Posterior cingulate gyrus (tissue), 11 donors: ENCODE data around the gene RIPK1.
A peak's percentile ranks its signal among the peaks of the same experiment; 100 is the strongest.
"Not testable (repeated sequence)": the region's sequence is repeated elsewhere in the genome, so short reads cannot be mapped to it uniquely, and the experiment has no call there.

Experiments
- DNase-seq, 10 donors: peaks; one replicate each; pipeline versions ENCODE4 v3.0.0 to v3.0.0-alpha.2; 2020 to 2021; ENCODE audit warnings: mixed read lengths in 3 of 10
- intact Hi-C: fragments of 100-400 bp; cut with DNase I; formaldehyde crosslinking; loops from one replicate; pipeline ENCODE4 v1.15.1; 2023

Gene RIPK1

GRCh38 chr6:3128356-3129108 lies 60.2 kb downstream of the RIPK1 start:
- DNase-seq, result peak in 1 of 10 donors; percentile 70
- intact Hi-C loops, result loop anchor here (5.0 kb wide), 1 partner anchor 604 kb away; no protein-coding TSS in a partner anchor

- intact Hi-C loops, result no loop called here
- no peak for DNase-seq
Observed at GRCh38 chr6:3131695-3132094, 63.4 kb downstream of the RIPK1 start.

- DNase-seq, result peak in 1 of 10 donors; percentile 43
- intact Hi-C loops, result no loop called here
Observed at GRCh38 chr6:3133515-3133914, 65.2 kb downstream of the RIPK1 start.

- DNase-seq, result no peak
- intact Hi-C loops, result no loop called here
Observed at GRCh38 chr6:3135668-3136291, 67.5 kb downstream of the RIPK1 start.

GRCh38 chr6:3136292-3137011 lies 68.2 kb downstream of the RIPK1 start:
- no peak for DNase-seq
- intact Hi-C loops, result no loop called here

- intact Hi-C loops, result no loop called here
- DNase-seq, result peak in 7 of 10 donors; percentile 31 to 90 (median 41)
Observed at GRCh38 chr6:3137057-3137777, 68.9 kb downstream of the RIPK1 start.

GRCh38 chr6:3137873-3138272 lies 69.6 kb downstream of the RIPK1 start:
- intact Hi-C loops, DNase-seq: not testable (repeated sequence)

- intact Hi-C loops, result no loop called here
- DNase-seq, result no peak
Observed at GRCh38 chr6:3138341-3138740, 70.0 kb downstream of the RIPK1 start.

- DNase-seq, result peak in 1 of 10 donors; percentile 88
- intact Hi-C loops, result no loop called here
Observed at GRCh38 chr6:3139090-3139903, 71.0 kb downstream of the RIPK1 start.

- intact Hi-C loops, result no loop called here
- peak in 1 of 10 donors; percentile 38 for DNase-seq
Observed at GRCh38 chr6:3140201-3140600, 71.9 kb downstream of the RIPK1 start.

- intact Hi-C loops, result no loop called here
- no peak for DNase-seq
Observed at GRCh38 chr6:3142536-3142935, 74.2 kb downstream of the RIPK1 start.

- intact Hi-C loops, result no loop called here
- DNase-seq, result peak in 1 of 10 donors; percentile 24
Observed at GRCh38 chr6:3143158-3143557, 74.9 kb downstream of the RIPK1 start.

GRCh38 chr6:3144571-3144970 lies 76.3 kb downstream of the RIPK1 start:
- intact Hi-C loops, result no loop called here
- DNase-seq, result peak in 1 of 10 donors; percentile 52

GRCh38 chr6:3147914-3148757 lies 79.8 kb downstream of the RIPK1 start:
- peak in 1 of 10 donors; percentile 61 for DNase-seq
- intact Hi-C loops, result no loop called here

GRCh38 chr6:3151691-3152090 lies 83.4 kb downstream of the RIPK1 start:
- intact Hi-C loops, result no loop called here
- DNase-seq, result peak in 8 of 10 donors; percentile 35 to 93 (median 72)

GRCh38 chr6:3152689-3153088 lies 84.4 kb downstream of the RIPK1 start:
- peak in 1 of 10 donors; percentile 14 for DNase-seq
- intact Hi-C loops, result no loop called here

GRCh38 chr6:3155416-3155815 lies 87.1 kb downstream of the RIPK1 start:
- intact Hi-C loops, result loop anchor here (5.0 kb wide), 1 partner anchor 77 kb away; no protein-coding TSS in a partner anchor
- DNase-seq, result peak in 1 of 10 donors; percentile 36
